T-helper 1 cell treated with Interleukin-12 subunit alpha and Interleukin-12 subunit beta and Interleukin-4 antibody, amounts not matched to agents 30 μg/mL and 1 μg/mL, for 36 hours (primary cell): ENCODE data around the gene CPLANE1.
"Not testable (repeated sequence)": the region's sequence is repeated elsewhere in the genome, so short reads cannot be mapped to it uniquely, and the experiment has no call there.

Source experiments
- H3K27ac Mint-ChIP-seq: one replicate; pipeline ENCODE4 v1.8.0; 2021; ENCODE audit warnings: mild to moderate bottlenecking, mixed read lengths
- H3K27me3 Mint-ChIP-seq: one replicate; pipeline ENCODE4 v1.8.0; 2021; ENCODE audit warnings: low read depth, mixed read lengths
- H3K36me3 Mint-ChIP-seq: one replicate; pipeline ENCODE4 v1.8.0; 2021; ENCODE audit warnings: low read depth, mixed read lengths
- H3K4me1 Mint-ChIP-seq: one replicate; pipeline ENCODE4 v1.8.0; 2021; ENCODE audit warnings: low read depth, mixed read lengths
- H3K4me3 Mint-ChIP-seq: one replicate; pipeline ENCODE4 v1.8.0; 2021; ENCODE audit warnings: mild to moderate bottlenecking, moderate library complexity, mixed read lengths
- H3K9me3 Mint-ChIP-seq: one replicate; pipeline ENCODE4 v1.8.0; 2021; ENCODE audit warnings: mixed read lengths

CPLANE1 gene

DNA sequence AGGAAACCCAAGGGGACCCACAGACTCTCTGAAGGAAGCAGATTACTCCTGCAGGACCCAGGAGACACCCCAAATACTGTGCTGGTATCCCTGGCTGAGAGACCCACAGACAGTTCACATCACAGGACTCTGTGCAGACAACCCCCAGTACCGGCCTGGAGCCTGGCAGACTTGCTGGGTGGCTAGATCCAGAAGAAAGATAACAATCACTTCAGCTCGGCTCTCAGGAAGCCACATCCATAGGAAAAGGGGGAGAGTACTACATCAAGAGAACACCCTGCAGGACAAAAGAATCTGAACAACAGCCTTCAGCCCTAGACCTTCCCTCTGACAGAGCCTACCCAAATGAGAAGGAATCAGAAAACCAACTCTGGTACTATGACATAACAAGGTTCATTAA is 166.2 kb downstream of the CPLANE1 start:
- not testable (repeated sequence) for H3K27ac Mint-ChIP-seq, H3K4me3 Mint-ChIP-seq, H3K9me3 Mint-ChIP-seq, H3K4me1 Mint-ChIP-seq, H3K27me3 Mint-ChIP-seq
- peaks cover 16% of the 10 kb centered on the region for H3K36me3 Mint-ChIP-seq

DNA sequence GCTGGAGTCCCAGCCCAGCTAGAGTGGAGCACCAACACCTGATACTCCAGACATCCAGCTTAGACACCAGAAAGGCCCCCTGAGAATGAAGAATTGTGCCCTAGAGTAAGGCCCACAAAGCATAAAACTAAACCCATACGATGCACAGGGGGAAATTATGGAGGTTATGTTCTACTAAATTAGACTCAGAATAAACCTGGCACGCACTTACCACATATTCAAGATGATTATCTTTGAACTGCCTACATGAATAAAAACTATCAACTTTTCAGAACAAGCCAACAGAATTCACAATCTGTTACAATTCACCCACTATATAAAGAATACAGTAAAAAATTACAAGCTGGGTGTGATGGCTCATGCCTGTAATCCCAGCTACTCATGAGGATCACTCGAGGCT is 168.5 kb downstream of the CPLANE1 start:
- H3K4me1 Mint-ChIP-seq: peaks cover 2% of the 10 kb centered on the region
- H3K27me3 Mint-ChIP-seq: no peaks in the 10 kb centered on the region
- H3K9me3 Mint-ChIP-seq: peaks cover 8% of the 10 kb centered on the region
- peaks cover 16% of the 10 kb centered on the region for H3K36me3 Mint-ChIP-seq
- H3K4me3 Mint-ChIP-seq: no peak overlapping the region
- H3K27ac Mint-ChIP-seq: no peak overlapping the region

DNA sequence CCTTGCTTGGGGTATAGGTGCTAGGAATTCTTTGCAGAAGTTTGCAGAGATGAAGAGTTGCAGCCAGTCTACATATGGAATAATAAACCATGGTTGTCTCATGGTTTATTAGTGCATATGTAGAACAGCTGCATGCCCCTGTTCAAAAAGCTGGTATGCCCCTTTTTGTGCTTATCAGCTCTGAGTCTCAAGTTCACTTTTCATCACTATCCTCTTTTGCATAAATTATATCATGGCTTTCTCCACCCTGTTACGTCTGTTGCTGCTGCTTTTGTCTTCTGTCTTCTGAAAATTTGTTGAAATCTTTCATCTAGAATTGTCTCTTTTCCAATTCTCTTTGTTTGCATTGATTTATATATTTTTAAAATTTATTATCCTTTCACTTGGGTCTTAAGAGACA is 172.0 kb downstream of the CPLANE1 start:
- peaks cover 10% of the 10 kb centered on the region for H3K36me3 Mint-ChIP-seq
- H3K4me3 Mint-ChIP-seq: no peak overlapping the region
- no peaks in the 10 kb centered on the region for H3K27me3 Mint-ChIP-seq
- H3K27ac Mint-ChIP-seq: no peak overlapping the region
- peaks cover 8% of the 10 kb centered on the region for H3K9me3 Mint-ChIP-seq
- no peaks in the 10 kb centered on the region for H3K4me1 Mint-ChIP-seq

DNA sequence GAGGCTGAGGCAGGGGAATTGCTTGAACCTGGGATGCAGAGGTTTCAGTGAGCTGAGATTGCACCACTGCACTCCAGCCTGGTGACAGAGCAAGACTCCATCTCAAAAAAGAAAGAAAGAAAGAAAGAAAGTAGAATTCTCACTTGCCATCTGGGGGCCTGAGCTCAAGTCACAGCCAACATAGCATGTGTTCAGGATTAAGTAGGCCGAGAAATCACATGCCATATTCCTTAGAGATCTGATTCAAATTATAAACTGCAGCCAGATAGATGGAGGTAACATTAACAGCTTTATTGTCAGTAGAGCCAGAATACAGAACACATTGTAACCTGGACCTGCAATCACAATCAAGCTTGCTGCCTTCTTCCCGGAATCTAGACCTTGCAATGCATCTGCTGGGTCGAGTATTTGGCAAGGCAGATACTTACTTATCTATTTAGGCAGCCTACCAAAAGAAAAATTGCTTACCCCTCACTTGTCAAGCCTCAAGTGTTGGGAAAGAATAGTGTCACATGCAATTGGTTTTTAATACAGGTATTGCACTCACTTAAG is 173.7 kb downstream of the CPLANE1 start:
- no peak overlapping the region for H3K27ac Mint-ChIP-seq
- peaks cover 10% of the 10 kb centered on the region for H3K36me3 Mint-ChIP-seq
- H3K9me3 Mint-ChIP-seq: peaks cover 8% of the 10 kb centered on the region
- H3K4me1 Mint-ChIP-seq: no peaks in the 10 kb centered on the region
- no peak overlapping the region for H3K4me3 Mint-ChIP-seq
- no peaks in the 10 kb centered on the region for H3K27me3 Mint-ChIP-seq

DNA sequence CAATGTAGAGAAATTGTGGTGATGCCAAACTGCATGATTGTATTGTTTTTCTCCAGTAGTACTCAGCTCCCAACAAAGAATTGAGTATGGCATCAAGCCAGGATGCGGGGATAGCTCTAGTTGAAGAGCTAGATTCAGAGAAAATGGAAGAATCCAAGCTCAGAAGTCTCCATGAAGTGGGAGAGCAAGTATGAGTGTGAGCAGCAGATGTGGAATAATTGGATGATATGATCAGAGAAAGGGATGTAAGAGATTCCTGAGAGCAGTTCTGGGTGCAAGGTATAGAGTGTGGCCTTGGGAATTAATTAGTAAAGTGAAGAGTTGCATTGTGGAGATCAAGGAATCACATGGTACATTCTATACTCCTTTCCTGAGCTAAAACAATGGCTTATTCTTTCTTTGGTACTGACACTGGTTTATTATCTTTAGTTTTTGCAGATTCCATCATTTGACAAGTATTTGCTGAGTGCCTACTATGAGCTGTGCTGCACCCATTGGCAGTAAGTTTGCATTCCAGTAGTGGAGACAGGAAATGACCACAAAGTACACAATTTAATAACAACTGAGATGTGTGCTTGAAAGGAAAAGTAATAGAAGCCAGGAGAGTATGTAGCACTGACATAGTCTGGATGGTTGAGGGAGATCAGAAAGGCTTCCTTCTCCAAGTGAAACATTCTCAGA is 177.1 kb downstream of the CPLANE1 start:
- no peak overlapping the region for H3K4me3 Mint-ChIP-seq
- H3K27me3 Mint-ChIP-seq: no peaks in the 10 kb centered on the region
- no peaks in the 10 kb centered on the region for H3K9me3 Mint-ChIP-seq
- no peak overlapping the region for H3K27ac Mint-ChIP-seq
- H3K36me3 Mint-ChIP-seq: no peaks in the 10 kb centered on the region
- no peaks in the 10 kb centered on the region for H3K4me1 Mint-ChIP-seq

DNA sequence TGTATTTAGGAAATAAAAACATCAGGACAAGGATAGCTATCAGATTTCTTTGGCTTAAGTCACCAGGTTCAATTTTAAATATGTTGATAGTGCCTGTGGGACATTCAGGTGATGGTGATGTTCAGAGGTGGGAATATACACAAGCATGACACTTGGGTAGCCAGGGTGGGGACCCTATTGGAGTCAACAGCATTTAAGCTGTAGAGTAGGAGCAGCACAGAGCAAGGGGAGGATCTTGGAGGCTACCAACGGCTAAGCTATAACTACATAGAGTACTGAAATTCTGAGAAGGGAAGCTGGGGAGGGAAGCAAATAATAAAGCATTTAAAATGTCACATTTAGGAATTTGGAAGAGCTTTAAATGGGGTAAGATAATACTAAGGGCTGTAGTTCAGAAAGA is 177.7 kb downstream of the CPLANE1 start:
- Mint-ChIP-seq H3K4me1 (no peaks in the 10 kb centered on the region), H3K4me3 (no peak overlapping the region), H3K27ac (no peak overlapping the region), H3K36me3 (peaks cover 2% of the 10 kb centered on the region), H3K27me3 (no peaks in the 10 kb centered on the region), H3K9me3 (no peaks in the 10 kb centered on the region)

DNA sequence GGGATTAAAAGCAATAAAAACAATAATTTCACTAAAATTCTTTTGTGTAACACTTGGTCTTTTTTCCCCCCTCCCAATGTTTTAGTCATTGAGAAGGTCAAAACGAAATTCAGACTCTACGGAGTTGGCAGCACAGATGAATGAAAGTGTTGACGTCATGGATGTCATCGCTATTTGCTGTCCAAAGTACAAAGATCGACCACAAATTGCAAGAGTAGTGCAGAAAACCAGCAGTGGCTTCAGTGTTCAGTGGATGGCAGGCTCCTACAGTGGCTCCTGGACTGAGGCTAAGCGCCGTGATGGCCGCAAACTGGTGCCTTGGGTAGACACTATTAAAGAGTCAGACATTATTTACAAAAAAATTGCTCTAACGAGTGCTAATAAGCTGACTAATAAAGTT is 184.7 kb downstream of the CPLANE1 start:
- H3K4me3 Mint-ChIP-seq: no peak overlapping the region

DNA sequence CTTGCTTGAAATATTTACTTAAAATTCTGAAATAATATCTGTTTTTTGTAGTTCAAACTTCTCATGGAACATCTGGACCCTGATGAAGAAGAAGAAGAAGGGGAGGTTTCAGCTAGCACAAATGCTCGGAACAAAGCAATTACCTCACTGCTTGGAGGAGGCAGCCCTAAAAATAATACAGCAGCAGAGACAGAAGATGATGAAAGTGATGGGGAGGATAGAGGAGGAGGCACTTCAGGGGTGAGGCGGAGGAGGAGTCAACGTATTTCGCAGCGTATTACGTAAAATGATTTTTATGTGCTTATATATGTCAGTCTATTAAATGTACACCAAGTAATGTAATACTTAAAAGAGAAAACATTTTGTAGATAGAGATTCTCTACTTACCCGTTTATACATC is 185.4 kb downstream of the CPLANE1 start:
- Mint-ChIP-seq H3K4me1 (no peaks in the 10 kb centered on the region), H3K36me3 (peaks cover 28% of the 10 kb centered on the region), H3K27ac (no peak overlapping the region), H3K27me3 (no peaks in the 10 kb centered on the region), H3K9me3 (no peaks in the 10 kb centered on the region), H3K4me3 (no peak overlapping the region)

More for the DNA sequence above, 184.7 kb downstream of the CPLANE1 start:
- H3K27me3 Mint-ChIP-seq: no peaks in the 10 kb centered on the region
- peaks cover 26% of the 10 kb centered on the region for H3K36me3 Mint-ChIP-seq
- no peaks in the 10 kb centered on the region for H3K9me3 Mint-ChIP-seq
- no peak overlapping the region for H3K27ac Mint-ChIP-seq
- H3K4me1 Mint-ChIP-seq: no peaks in the 10 kb centered on the region

DNA sequence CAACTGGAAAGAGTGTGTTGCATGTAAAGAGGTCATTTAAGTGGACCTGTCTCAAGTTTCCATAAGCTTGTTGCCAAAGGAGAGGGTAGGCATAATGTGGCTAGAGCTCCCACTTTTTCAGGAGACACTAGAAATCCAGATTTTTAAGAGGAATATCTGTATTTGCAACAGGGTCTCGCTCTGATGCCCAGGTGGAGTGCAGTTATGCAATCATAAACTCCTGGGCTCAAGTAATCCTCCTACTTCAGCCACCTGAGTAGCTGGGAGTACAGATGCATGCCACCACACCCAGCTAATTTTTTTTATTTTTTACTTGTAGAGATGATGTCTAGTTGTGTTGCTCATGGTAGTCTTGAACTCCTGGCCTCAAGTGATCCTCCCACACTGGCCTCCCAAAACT is 189.1 kb downstream of the CPLANE1 start:
- Mint-ChIP-seq H3K4me3 (no peak overlapping the region), H3K27ac (no peak overlapping the region), H3K36me3 (peaks cover 32% of the 10 kb centered on the region), H3K9me3 (no peaks in the 10 kb centered on the region), H3K4me1 (peaks cover 6% of the 10 kb centered on the region), H3K27me3 (no peaks in the 10 kb centered on the region)

DNA sequence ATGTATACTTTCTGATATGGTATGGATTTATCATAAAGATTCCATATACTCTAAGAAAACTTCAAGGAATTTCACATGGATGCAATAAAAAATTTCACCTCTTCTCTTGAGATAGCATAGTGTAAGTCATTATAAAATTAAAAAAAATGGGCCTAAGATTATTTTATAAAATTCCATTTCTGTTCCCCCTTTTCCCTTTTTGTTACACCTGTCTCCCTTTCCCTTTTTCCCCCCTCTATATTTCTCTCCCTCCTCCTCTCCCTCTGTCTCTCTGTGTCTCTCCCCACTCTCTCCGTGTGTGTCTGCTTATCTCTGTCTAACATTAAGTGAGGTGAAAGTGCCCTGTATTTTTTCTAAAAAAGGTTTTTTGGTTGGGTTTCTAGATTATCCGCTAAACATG is 192.4 kb downstream of the CPLANE1 start:
- no peak overlapping the region for H3K4me3 Mint-ChIP-seq
- peaks cover 29% of the 10 kb centered on the region for H3K36me3 Mint-ChIP-seq
- H3K27ac Mint-ChIP-seq: no peak overlapping the region
- no peaks in the 10 kb centered on the region for H3K27me3 Mint-ChIP-seq
- H3K9me3 Mint-ChIP-seq: no peaks in the 10 kb centered on the region
- H3K4me1 Mint-ChIP-seq: peaks cover 6% of the 10 kb centered on the region
